ENCODE measurements around the gene NCBP2L.

DNA sequence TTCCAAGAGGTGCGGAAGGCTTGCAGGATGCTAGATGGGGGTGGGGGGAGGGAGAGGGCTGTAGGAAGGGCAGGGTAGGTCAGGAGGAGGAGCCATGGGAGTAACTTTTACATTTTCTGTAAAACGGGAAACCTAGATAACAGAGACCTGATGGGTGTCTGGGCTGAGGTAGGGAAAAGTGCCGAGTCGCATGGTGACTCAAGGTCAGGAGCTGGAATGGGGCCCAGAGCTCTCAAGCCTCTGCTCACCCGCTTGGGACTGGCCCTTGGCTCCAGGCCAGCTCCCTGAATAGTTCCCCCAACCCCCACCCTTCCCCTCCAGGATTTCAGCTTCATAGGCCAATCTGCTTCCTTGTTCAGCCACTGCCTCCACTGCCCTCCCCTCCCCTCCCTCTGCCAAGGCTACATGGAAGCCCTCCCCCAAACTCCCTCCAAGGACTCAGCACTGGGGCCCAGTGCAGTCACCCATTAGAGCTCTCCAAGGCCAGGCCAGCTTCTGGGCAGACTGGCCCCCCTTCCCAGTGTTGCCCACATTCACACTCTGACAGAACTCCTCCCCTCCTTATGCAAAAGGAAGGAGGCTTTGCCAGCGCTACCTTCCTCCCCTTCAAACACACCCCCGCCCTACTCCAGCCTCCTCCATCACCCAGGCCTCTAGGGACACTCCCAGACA lies 45.6 kb upstream of the NCBP2L start:
- TF ChIP-seq, protein P1, sequence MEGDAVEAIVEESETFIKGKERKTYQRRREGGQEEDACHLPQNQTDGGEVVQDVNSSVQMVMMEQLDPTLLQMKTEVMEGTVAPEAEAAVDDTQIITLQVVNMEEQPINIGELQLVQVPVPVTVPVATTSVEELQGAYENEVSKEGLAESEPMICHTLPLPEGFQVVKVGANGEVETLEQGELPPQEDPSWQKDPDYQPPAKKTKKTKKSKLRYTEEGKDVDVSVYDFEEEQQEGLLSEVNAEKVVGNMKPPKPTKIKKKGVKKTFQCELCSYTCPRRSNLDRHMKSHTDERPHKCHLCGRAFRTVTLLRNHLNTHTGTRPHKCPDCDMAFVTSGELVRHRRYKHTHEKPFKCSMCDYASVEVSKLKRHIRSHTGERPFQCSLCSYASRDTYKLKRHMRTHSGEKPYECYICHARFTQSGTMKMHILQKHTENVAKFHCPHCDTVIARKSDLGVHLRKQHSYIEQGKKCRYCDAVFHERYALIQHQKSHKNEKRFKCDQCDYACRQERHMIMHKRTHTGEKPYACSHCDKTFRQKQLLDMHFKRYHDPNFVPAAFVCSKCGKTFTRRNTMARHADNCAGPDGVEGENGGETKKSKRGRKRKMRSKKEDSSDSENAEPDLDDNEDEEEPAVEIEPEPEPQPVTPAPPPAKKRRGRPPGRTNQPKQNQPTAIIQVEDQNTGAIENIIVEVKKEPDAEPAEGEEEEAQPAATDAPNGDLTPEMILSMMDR (IDR thresholded peaks at IDR 0.05) = no peak
- no peak for TF ChIP-seq POLR2A (IDR thresholded peaks at IDR 0.05)

All from Peyer's patch (tissue), 4 donors.